GM23338 (cell line): ENCODE results near the gene ABHD15. TPM values are rescaled to one million over a fixed set of nuclear protein-coding genes. Genes with fewer than 3 reads are reported as not detected.

Experiments
- ATAC-seq: fragments of 200-7000 bp; cut with Tn5 transposase; 3 replicates; pipeline ENCODE4 v1.9.1; 2020
- DNase-seq: peaks from one replicate; pipeline ENCODE4 v3.0.0-alpha.2; 2015; ENCODE audit warnings: low spot score
- H2AFZ ChIP-seq: fragments of 200-600 bp; sonication (generic); 2 replicates; pipeline ENCODE4 v1.8.0; 2016; ENCODE audit warnings: antibody characterized with exemption, mild to moderate bottlenecking, moderate library complexity
- H3F3A ChIP-seq: fragments of 200-600 bp; sonication (generic); replicated peaks from 2 replicates; pipeline ENCODE4 v1.8.0; 2017; ENCODE audit warnings: antibody characterized with exemption, mixed run types, low read depth
- H3K27ac ChIP-seq: fragments of 200-600 bp; sonication (generic); 2 replicates; pipeline ENCODE4 v1.6.1; 2016; ENCODE audit warnings: low read depth
- H3K27me3 ChIP-seq: fragments of 200-600 bp; sonication (generic); 2 replicates; pipeline ENCODE4 v1.8.0; 2016; ENCODE audit warnings: mild to moderate bottlenecking, mixed run types, moderate library complexity; ENCODE audit not compliant: insufficient read depth
- H3K36me3 ChIP-seq: fragments of 200-600 bp; sonication (generic); 2 replicates; pipeline ENCODE4 v1.8.0; 2016; ENCODE audit warnings: mild to moderate bottlenecking; ENCODE audit not compliant: insufficient read depth
- H3K4me1 ChIP-seq: fragments of 200-600 bp; sonication (generic); 2 replicates; pipeline ENCODE4 v1.8.0; 2016; ENCODE audit warnings: mild to moderate bottlenecking, moderate library complexity; ENCODE audit not compliant: insufficient read depth
- H3K4me2 ChIP-seq: fragments of 200-600 bp; sonication (generic); 2 replicates; pipeline ENCODE4 v1.7.1; 2017; ENCODE audit warnings: mixed run types
- H3K4me3 ChIP-seq: fragments of 200-600 bp; sonication (generic); 2 replicates; pipeline ENCODE4 v1.6.1; 2016; ENCODE audit warnings: mixed run types
- H3K79me2 ChIP-seq: fragments of 200-600 bp; sonication (generic); replicated peaks from 2 replicates; pipeline ENCODE4 v1.8.0; 2017; ENCODE audit warnings: mild to moderate bottlenecking; ENCODE audit not compliant: insufficient read depth
- H3K9me2 ChIP-seq: fragments of 200-600 bp; sonication (generic); 2 replicates; pipeline ENCODE4 v1.8.0; 2017; ENCODE audit not compliant: insufficient read depth
- H4K20me1 ChIP-seq: fragments of 200-600 bp; sonication (generic); replicated peaks from 2 replicates; pipeline ENCODE4 v1.8.0; 2017; ENCODE audit warnings: mild to moderate bottlenecking; ENCODE audit not compliant: insufficient read depth
- H3K27ac Mint-ChIP-seq: 2 replicates; pipeline ENCODE4 v1.8.0; 2020; ENCODE audit warnings: inconsistent platforms, mild to moderate bottlenecking, moderate library complexity, mixed read lengths
- H3K27me3 Mint-ChIP-seq: 3 replicates; pipeline ENCODE4 v1.8.0; 2022; ENCODE audit warnings: low read depth, mild to moderate bottlenecking, moderate library complexity, mixed read lengths, inconsistent platforms; ENCODE audit not compliant: insufficient read depth, poor library complexity
- H3K36me3 Mint-ChIP-seq: 3 replicates; pipeline ENCODE4 v1.8.0; 2021; ENCODE audit warnings: low read depth, mild to moderate bottlenecking, inconsistent platforms, moderate library complexity, mixed read lengths
- H3K4me1 Mint-ChIP-seq: 3 replicates; pipeline ENCODE4 v1.8.0; 2020; ENCODE audit warnings: mild to moderate bottlenecking, inconsistent platforms, mixed read lengths
- H3K4me3 Mint-ChIP-seq: 3 replicates; pipeline ENCODE4 v1.8.0; 2021; ENCODE audit warnings: moderate library complexity, mild to moderate bottlenecking, inconsistent platforms, mixed read lengths
- H3K9me3 Mint-ChIP-seq: 3 replicates; pipeline ENCODE4 v1.8.0; 2020; ENCODE audit warnings: moderate library complexity, mild to moderate bottlenecking, inconsistent platforms, mixed read lengths
- CREB1 ChIP-seq: fragments of 250-450 bp; sonication (Bioruptor Pico); IDR thresholded peaks from 2 replicates; pipeline ENCODE4 v1.5.0; 2020; ENCODE audit warnings: low read depth, mild to moderate bottlenecking, moderate library complexity
- ETS1 ChIP-seq: IDR thresholded peaks from 2 replicates; pipeline ENCODE4 v1.6.1; 2016; ENCODE audit warnings: antibody characterized with exemption
- EZH2 ChIP-seq: fragments of 200-600 bp; sonication (generic); IDR thresholded peaks from one replicate; pipeline ENCODE4 v1.8.0; 2017; ENCODE audit warnings: antibody characterized with exemption, mild to moderate bottlenecking, low read depth; ENCODE audit not compliant: unreplicated experiment
- EZH2phosphoT487 ChIP-seq: fragments of 200-600 bp; sonication (generic); IDR thresholded peaks from one replicate; pipeline ENCODE4 v1.8.1; 2018; ENCODE audit warnings: antibody characterized with exemption; ENCODE audit not compliant: unreplicated experiment
- JUNB ChIP-seq: IDR thresholded peaks from one replicate; pipeline ENCODE4 v1.6.1; 2016; ENCODE audit warnings: antibody characterized with exemption; ENCODE audit not compliant: unreplicated experiment
- POLR2AphosphoS5 ChIP-seq: IDR thresholded peaks from 2 replicates; pipeline ENCODE4 v1.6.1; 2016; ENCODE audit warnings: antibody characterized with exemption, low read depth
- STAT1 ChIP-seq: IDR thresholded peaks from one replicate; pipeline ENCODE4 v1.6.1; 2016; ENCODE audit warnings: antibody characterized with exemption; ENCODE audit not compliant: unreplicated experiment
- ZNF114 ChIP-seq: fragments of 250-450 bp; sonication (Bioruptor Pico); IDR thresholded peaks from 2 replicates; pipeline ENCODE4 v1.5.0; 2020; ENCODE audit warnings: mild to moderate bottlenecking, moderate library complexity
- ZNF331 ChIP-seq: fragments of 250-450 bp; sonication (Bioruptor Pico); IDR thresholded peaks from 2 replicates; pipeline ENCODE4 v1.5.0; 2020; ENCODE audit warnings: low read depth, mild to moderate bottlenecking, moderate library complexity
- ZNF462 ChIP-seq: fragments of 250-450 bp; sonication (Bioruptor Pico); IDR thresholded peaks from 2 replicates; pipeline ENCODE4 v1.5.0; 2020; ENCODE audit warnings: mild to moderate bottlenecking, moderate library complexity
- polyA plus RNA-seq: library from polyadenylated mRNA; unstranded; fragments of >200 nt; fragmentation: Nextera tagmentation; extraction: Ambion mirVana; gene quantifications from 2 replicates; pipeline ENCODE4 v1.2.1, GENCODE V29; 2016
- total RNA-seq: library from RNA; depleted of rRNA; stranded (reverse); fragments of >200 nt; shearing (Covaris generic); gene quantifications from 2 replicates; pipeline ENCODE4 v1.2.3, GENCODE V29; 2014

The ABHD15 gene
- total and polyA plus RNA-seq, 2 experiments from 2014 or later = 0.27 to 2.5 TPM

- TF ChIP-seq ZNF462 (CRISPR knock-in tag) = no peak
- no peak for TF ChIP-seq CREB1 (CRISPR knock-in tag)
- no peak for TF ChIP-seq JUNB
- TF ChIP-seq ZNF114 = no peak
- no peak for TF ChIP-seq EZH2phosphoT487
- TF ChIP-seq ZNF331 (CRISPR knock-in tag) = no peak
- no peak for TF ChIP-seq STAT1
Measured at GRCh38 chr17:29612404-29613280, 45.8 kb upstream of the ABHD15 start (continued).

- no peaks in the 10 kb centered on the region; the same call in 2 of the 3 replicates for H3K9me3 Mint-ChIP-seq
Measured at GRCh38 chr17:29612094-29612403, 45.2 kb upstream of the ABHD15 start.

More at GRCh38 chr17:29612094-29612403, 45.2 kb upstream of the ABHD15 start:
- no peak overlapping the region for H3K27ac Mint-ChIP-seq
- H3K27me3 Mint-ChIP-seq = peaks cover 38% of the 10 kb centered on the region
- peaks cover 40% of the 10 kb centered on the region for H3K27me3 ChIP-seq
- H3F3A ChIP-seq = 0 out of 2 replicates have a peak, but pooled peaks cover 4% of the 10 kb centered on the region
- peaks cover 2% of the 10 kb centered on the region; the same call in 1 of the 2 replicates for H3K79me2 ChIP-seq
- no peak for ATAC-seq
- no peaks in the 10 kb centered on the region for H3K9me2 ChIP-seq
- H3K36me3 ChIP-seq = no peaks in the 10 kb centered on the region; the same call in 1 of the 2 replicates
- H3K4me1 Mint-ChIP-seq = peaks cover 26% of the 10 kb centered on the region
- H2AFZ ChIP-seq = no peak overlapping the region
- peaks cover 24% of the 10 kb centered on the region for H3K4me1 ChIP-seq
- TF ChIP-seq CREB1 (CRISPR knock-in tag) = no peak
- TF ChIP-seq EZH2 = no peak
- TF ChIP-seq JUNB = no peak
- no peak for TF ChIP-seq ETS1
- no peak for TF ChIP-seq ZNF331 (CRISPR knock-in tag)
- TF ChIP-seq POLR2AphosphoS5 = no peak
- H3K27ac ChIP-seq = no peak overlapping the region
- H4K20me1 ChIP-seq = peaks cover 7% of the 10 kb centered on the region; the same call in 1 of the 2 replicates
- peaks cover 4% of the 10 kb centered on the region; the same call in 2 of the 3 replicates for H3K36me3 Mint-ChIP-seq
- H3K4me2 ChIP-seq = no peak overlapping the region
- no peak overlapping the region for H3K4me3 ChIP-seq
- H3K4me3 Mint-ChIP-seq = no peak overlapping the region
- no peak for DNase-seq
